Liver (tissue), 9 donors: ENCODE measurements around the gene C9orf50. TPM values are rescaled to one million over a fixed set of nuclear protein-coding genes. Genes with fewer than 3 reads are reported as not detected.

Experiments
- DNase-seq: peaks from one replicate; pipeline ENCODE4 v3.0.0-alpha.2; 2017; ENCODE audit warnings: low spot score
- H3K27ac ChIP-seq, 2 donors: one replicate each; pipeline ENCODE4 v1.7.0; 2013; ENCODE audit warnings: inconsistent platforms in 2 of 2, low read length in 2 of 2, control low read depth in 1 of 2, low read depth in 1 of 2, mild to moderate bottlenecking in 1 of 2
- H3K27me3 ChIP-seq, 4 donors: one replicate each; pipeline versions ENCODE4 v1.6.1 to v1.7.0; 2013; ENCODE audit warnings: low read length in 3 of 4, inconsistent platforms in 1 of 4, mild to moderate bottlenecking in 1 of 4, moderate library complexity in 1 of 4; ENCODE audit not compliant: control insufficient read depth in 4 of 4, insufficient read depth in 4 of 4
- H3K36me3 ChIP-seq, 4 donors: one replicate each; pipeline versions ENCODE4 v1.6.1 to v1.7.0; 2013; ENCODE audit warnings: low read length in 3 of 4, mild to moderate bottlenecking in 3 of 4, low read depth in 1 of 4, moderate library complexity in 1 of 4; ENCODE audit not compliant: control insufficient read depth in 4 of 4, insufficient read depth in 3 of 4
- H3K4me1 ChIP-seq, 4 donors: one replicate each; pipeline versions ENCODE4 v1.6.1 to v1.7.0; 2013; ENCODE audit warnings: low read length in 3 of 4, mild to moderate bottlenecking in 3 of 4, moderate library complexity in 1 of 4; ENCODE audit not compliant: control insufficient read depth in 4 of 4, insufficient read depth in 4 of 4
- H3K4me3 ChIP-seq, 3 donors: one replicate each; pipeline versions ENCODE4 v1.6.1 to v1.7.0; 2013; ENCODE audit warnings: low read length in 3 of 3, control low read depth in 1 of 3, low read depth in 1 of 3, mild to moderate bottlenecking in 1 of 3
- H3K9ac ChIP-seq, 2 donors: one replicate each; pipeline ENCODE4 v1.7.0; 2013; ENCODE audit warnings: low read length in 2 of 2, mild to moderate bottlenecking in 2 of 2, moderate library complexity in 2 of 2, control low read depth in 1 of 2, low read depth in 1 of 2
- H3K9me3 ChIP-seq, 4 donors: one replicate each; pipeline versions ENCODE4 v1.6.1 to v1.7.0; 2013; ENCODE audit warnings: low read length in 3 of 4; ENCODE audit not compliant: control insufficient read depth in 4 of 4
- ATF3 ChIP-seq: IDR thresholded peaks from 2 replicates; pipeline ENCODE4 v1.6.1; 2016; ENCODE audit warnings: antibody characterized with exemption
- CTCF ChIP-seq: fragments of 150-350 bp; IDR thresholded peaks from 2 replicates; pipeline ENCODE4 v1.5.1; 2017; ENCODE audit warnings: improper control_type of control experiment, low read depth, low read length; ENCODE audit not compliant: missing input control
- EGR1 ChIP-seq, 2 donors: IDR thresholded peaks; 2 replicates each; pipeline ENCODE4 v1.6.1; 2016 to 2018; ENCODE audit warnings: antibody characterized with exemption in 2 of 2, low read depth in 2 of 2
- FOXA1 ChIP-seq: IDR thresholded peaks from 2 replicates; pipeline ENCODE4 v1.6.1; 2016; ENCODE audit warnings: antibody characterized with exemption
- FOXA2 ChIP-seq: IDR thresholded peaks from 2 replicates; pipeline ENCODE4 v1.6.1; 2016; ENCODE audit warnings: antibody characterized with exemption
- GABPA ChIP-seq, 2 donors: IDR thresholded peaks in 1 of 2; conservative IDR thresholded peaks in 1 of 2; 2 replicates each; pipeline ENCODE4 v1.6.1; 2016; ENCODE audit warnings: antibody characterized with exemption in 2 of 2, mild to moderate bottlenecking in 1 of 2, moderate library complexity in 1 of 2
- HNF4A ChIP-seq, 2 donors: conservative IDR thresholded peaks; 2 replicates each; pipeline ENCODE4 v1.6.1; 2016; ENCODE audit warnings: antibody characterized with exemption in 2 of 2, mild to moderate bottlenecking in 2 of 2
- HNF4G ChIP-seq: IDR thresholded peaks from 2 replicates; pipeline ENCODE4 v1.6.1; 2016; ENCODE audit warnings: antibody characterized with exemption
- JUND ChIP-seq, 2 donors: IDR thresholded peaks; 2 replicates each; pipeline ENCODE4 v1.6.1; 2016; ENCODE audit warnings: antibody characterized with exemption in 2 of 2
- MAX ChIP-seq: IDR thresholded peaks from 2 replicates; pipeline ENCODE4 v1.6.1; 2016; ENCODE audit warnings: antibody characterized with exemption
- NR2F2 ChIP-seq: IDR thresholded peaks from 2 replicates; pipeline ENCODE4 v1.6.1; 2016; ENCODE audit warnings: antibody characterized with exemption
- RAD21 ChIP-seq, 2 donors: IDR thresholded peaks; 2 replicates each; pipeline ENCODE4 v1.6.1; 2016; ENCODE audit warnings: antibody characterized with exemption in 2 of 2, mild to moderate bottlenecking in 2 of 2
- REST ChIP-seq: IDR thresholded peaks from 2 replicates; pipeline ENCODE4 v1.6.1; 2016; ENCODE audit warnings: antibody characterized with exemption, mild to moderate bottlenecking
- RXRA ChIP-seq, 2 donors: IDR thresholded peaks; 2 replicates each; pipeline ENCODE4 v1.6.1; 2017 to 2018; ENCODE audit warnings: antibody characterized with exemption in 2 of 2, mild to moderate bottlenecking in 1 of 2
- SP1 ChIP-seq: IDR thresholded peaks from 2 replicates; pipeline ENCODE4 v1.6.1; 2018; ENCODE audit warnings: antibody characterized with exemption, mild to moderate bottlenecking
- TAF1 ChIP-seq: conservative IDR thresholded peaks from 2 replicates; pipeline ENCODE4 v1.6.1; 2016; ENCODE audit warnings: antibody characterized with exemption, mild to moderate bottlenecking
- YY1 ChIP-seq: IDR thresholded peaks from 2 replicates; pipeline ENCODE4 v1.6.1; 2016; ENCODE audit warnings: antibody characterized with exemption, mild to moderate bottlenecking
- ZBTB33 ChIP-seq: IDR thresholded peaks from 2 replicates; pipeline ENCODE4 v1.6.1; 2016; ENCODE audit warnings: antibody characterized with exemption
- WGBS: extraction: QIAGEN DNeasy Blood & Tissue Kit; methylation state at CpG from one replicate; pipeline ENCODE4 v1.1.7; 2013; 5-methylcytosine and 5-hydroxymethylcytosine counted together
- polyA plus RNA-seq, 2 donors: library from polyadenylated mRNA; stranded (reverse) in 1 of 2; unstranded in 1 of 2; fragments of 200-250 nt in 1 of 2; fragments of >200 nt in 1 of 2; fragmentation: Nextera tagmentation in 1 of 2; extraction: Ambion mirVana in 1 of 2; gene quantifications; one replicate each; pipeline versions ENCODE4 v1.2.1 to v1.2.3, GENCODE V29; 2013 to 2015
- total RNA-seq, 2 donors: library from RNA; depleted of rRNA; stranded (reverse); fragments of >200 nt; gene quantifications; one replicate each; pipeline ENCODE4 v1.2.3, GENCODE V29; 2014
- donor health status: healthy.
- donor health status: healthy.
- donor health status: healthy.
- donor health status: healthy.
- donor health status: healthy.

Gene C9orf50
- total and polyA plus RNA-seq, 4 donors, result 0.23 TPM; not detected in 3

- Histone ChIP-seq H3K36me3 (no peaks in the 10 kb centered on the region), H3K9me3 (no peaks in the 10 kb centered on the region), H3K4me3 (no peak overlapping the region), H3K27me3 (no peaks in the 10 kb centered on the region), H3K27ac (no peak overlapping the region), H3K9ac (no peak overlapping the region), H3K4me1 (peaks cover 6 to 22% (median 13%) of the 10 kb centered on the region in 4 donors)
- DNase-seq, result no peak
- no peak for TF ChIP-seq RAD21 (IDR thresholded peaks at IDR 0.05)
- no peak for TF ChIP-seq HNF4A (conservative IDR thresholded peaks at IDR 0.05)
- no peak for TF ChIP-seq NR2F2
- TF ChIP-seq JUND (IDR thresholded peaks at IDR 0.05), result no peak
- no peak for TF ChIP-seq HNF4G
- no peak for TF ChIP-seq ZBTB33
- TF ChIP-seq REST, result no peak
- no peak for TF ChIP-seq SP1
- TF ChIP-seq RXRA (IDR thresholded peaks at IDR 0.05), result no peak
- no peak for TF ChIP-seq MAX
- TF ChIP-seq EGR1 (IDR thresholded peaks at IDR 0.05; ENCODE audit: low read depth in 2 of 2), result no peak
- TF ChIP-seq FOXA2, result no peak
- no peak for TF ChIP-seq ATF3
- no peak for TF ChIP-seq CTCF
- no peak for TF ChIP-seq YY1
- no peak for TF ChIP-seq FOXA1
- no peak for TF ChIP-seq TAF1
- WGBS, result 84% methylated on average over 7 of the region's 7 CpGs
Observed at GRCh38 chr9:129612123-129612522, 8.8 kb downstream of the C9orf50 start.

- DNase-seq, result no peak
- Histone ChIP-seq H3K27me3 (no peaks in the 10 kb centered on the region), H3K27ac (peak overlapping the region in 1 of 2 donors; percentile 76), H3K36me3 (no peaks in the 10 kb centered on the region), H3K4me1 (peaks cover 10 to 29% (median 19%) of the 10 kb centered on the region in 4 donors), H3K4me3 (no peak overlapping the region), H3K9ac (no peak overlapping the region), H3K9me3 (no peaks in the 10 kb centered on the region)
- 31% methylated on average over 12 of the region's 12 CpGs for WGBS
- no peak for TF ChIP-seq JUND (IDR thresholded peaks at IDR 0.05)
- no peak for TF ChIP-seq CTCF
- TF ChIP-seq ATF3, result no peak
- no peak for TF ChIP-seq SP1
- TF ChIP-seq RXRA (IDR thresholded peaks at IDR 0.05), result no peak
- no peak for TF ChIP-seq GABPA (IDR thresholded peaks at IDR 0.05 in 1 of 2, conservative IDR thresholded peaks at IDR 0.05 in 1 of 2)
- no peak for TF ChIP-seq REST
Observed at GRCh38 chr9:129611307-129611800, 9.5 kb downstream of the C9orf50 start.
